D721Med (cell line): Measurements from ENCODE around the gene DHRS4L2.
"Not testable (repeated sequence)": the region's sequence is repeated elsewhere in the genome, so short reads cannot be mapped to it uniquely, and the experiment has no call there.

Experiments used
- DNase-seq: peaks from one replicate; pipeline ENCODE4 v3.0.0; 2011; ENCODE audit warnings: low spot score; ENCODE audit not compliant: insufficient read length
- FAIRE-seq: peaks from 2 replicates; lab custom pipeline; 2011; peaks lifted over from hg19 to GRCh38; lab: Jason Lieb, UNC
- TF ChIP-seq, protein P1 (sequence below): IDR thresholded peaks from 2 replicates; pipeline ENCODE4 v1.5.1; 2012; ENCODE audit warnings: mild to moderate bottlenecking, control low read depth; ENCODE audit not compliant: insufficient read depth; ENCODE audit errors: missing control alignments

The DHRS4L2 gene

DNA sequence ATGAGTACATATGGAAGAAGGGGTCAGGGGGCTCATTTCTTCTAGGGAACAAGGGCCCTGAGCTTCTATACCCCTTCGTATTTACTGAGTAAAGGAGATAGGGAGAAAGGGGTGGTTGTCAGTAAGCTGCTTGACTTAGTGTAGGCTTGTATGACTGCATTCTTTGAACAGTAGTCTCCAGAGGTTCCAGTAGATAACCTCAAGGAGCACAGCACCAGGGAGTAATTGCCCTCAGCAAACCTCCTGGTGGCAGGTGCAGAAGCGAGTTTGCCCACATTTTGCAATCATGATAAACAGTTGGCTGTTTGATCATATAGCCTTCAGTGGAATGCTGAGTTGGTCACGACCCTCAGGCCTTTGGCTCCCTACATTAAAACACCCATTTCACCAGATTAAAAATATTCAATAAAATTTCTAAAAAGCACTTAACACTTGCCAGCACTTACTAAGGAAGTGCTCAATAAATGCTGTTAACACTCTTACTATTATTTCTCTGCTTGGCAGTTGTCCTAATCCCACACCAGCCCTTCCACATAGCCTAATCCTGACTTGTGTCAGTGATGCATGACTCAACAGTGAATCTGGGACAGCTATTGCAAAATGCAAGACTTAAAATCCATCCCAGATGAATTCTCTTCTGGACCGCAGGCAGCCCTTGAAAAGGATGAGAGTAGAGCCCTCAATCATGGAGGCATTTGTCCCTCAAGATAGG, 3.7 kb upstream of the DHRS4L2 start:
- TF ChIP-seq, protein P1, sequence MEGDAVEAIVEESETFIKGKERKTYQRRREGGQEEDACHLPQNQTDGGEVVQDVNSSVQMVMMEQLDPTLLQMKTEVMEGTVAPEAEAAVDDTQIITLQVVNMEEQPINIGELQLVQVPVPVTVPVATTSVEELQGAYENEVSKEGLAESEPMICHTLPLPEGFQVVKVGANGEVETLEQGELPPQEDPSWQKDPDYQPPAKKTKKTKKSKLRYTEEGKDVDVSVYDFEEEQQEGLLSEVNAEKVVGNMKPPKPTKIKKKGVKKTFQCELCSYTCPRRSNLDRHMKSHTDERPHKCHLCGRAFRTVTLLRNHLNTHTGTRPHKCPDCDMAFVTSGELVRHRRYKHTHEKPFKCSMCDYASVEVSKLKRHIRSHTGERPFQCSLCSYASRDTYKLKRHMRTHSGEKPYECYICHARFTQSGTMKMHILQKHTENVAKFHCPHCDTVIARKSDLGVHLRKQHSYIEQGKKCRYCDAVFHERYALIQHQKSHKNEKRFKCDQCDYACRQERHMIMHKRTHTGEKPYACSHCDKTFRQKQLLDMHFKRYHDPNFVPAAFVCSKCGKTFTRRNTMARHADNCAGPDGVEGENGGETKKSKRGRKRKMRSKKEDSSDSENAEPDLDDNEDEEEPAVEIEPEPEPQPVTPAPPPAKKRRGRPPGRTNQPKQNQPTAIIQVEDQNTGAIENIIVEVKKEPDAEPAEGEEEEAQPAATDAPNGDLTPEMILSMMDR: no peak
- DNase-seq: no peak
- FAIRE-seq: no peak

DNA sequence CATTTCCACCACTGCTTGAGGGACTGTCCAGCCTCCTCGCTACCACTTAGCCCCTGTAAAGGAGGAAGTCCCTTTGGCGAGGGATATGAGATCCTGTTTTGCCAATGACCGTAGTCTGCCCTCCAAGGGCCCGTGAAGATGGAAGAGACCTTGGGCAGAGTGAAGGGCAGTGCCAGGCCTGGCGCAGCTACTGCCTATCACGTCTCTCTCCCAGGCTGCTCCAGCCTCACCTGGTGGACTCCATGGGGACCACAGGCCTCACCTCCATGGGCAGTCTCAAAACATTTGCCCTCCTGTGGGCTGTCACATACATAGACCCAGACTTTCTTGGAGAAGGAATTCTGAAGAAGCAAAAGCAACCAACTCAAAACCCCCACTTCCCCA, 514 bp upstream of the DHRS4L2 start:
- DNase-seq, FAIRE-seq: not testable (repeated sequence)

DNA sequence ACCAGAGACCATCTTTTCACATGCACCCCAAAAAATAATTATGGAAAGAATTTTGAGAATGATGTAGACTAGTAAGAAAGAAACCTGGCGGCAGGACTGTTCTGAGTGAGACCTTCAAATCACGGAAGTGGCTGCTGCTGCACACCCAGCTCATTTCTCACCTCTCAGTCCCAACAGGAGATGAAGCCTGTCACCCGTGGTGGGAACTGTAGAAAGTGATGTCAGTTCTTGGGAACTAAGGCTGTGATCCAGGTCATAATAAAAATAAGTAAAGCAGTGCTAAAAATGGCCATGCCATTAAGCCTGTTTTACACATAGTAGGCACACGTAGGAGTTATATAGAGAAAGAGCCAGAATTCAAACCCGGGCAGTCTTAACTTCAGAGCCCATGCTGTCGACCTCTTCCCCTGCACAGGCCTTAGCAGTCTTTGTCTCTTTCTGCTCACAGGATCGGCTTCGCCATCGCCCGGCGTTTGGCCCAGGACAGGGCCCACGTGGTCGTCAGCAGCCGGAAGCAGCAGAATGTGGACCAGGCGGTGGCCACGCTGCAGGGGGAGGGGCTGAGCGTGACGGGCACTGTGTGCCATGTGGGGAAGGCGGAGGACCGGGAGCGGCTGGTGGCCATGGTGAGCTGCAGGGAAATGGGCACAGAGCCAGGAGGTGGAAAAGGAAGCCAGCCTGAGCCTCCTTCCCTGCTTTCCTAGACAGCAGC, 1.2 kb downstream of the DHRS4L2 start:
- not testable (repeated sequence) for DNase-seq, FAIRE-seq

DNA sequence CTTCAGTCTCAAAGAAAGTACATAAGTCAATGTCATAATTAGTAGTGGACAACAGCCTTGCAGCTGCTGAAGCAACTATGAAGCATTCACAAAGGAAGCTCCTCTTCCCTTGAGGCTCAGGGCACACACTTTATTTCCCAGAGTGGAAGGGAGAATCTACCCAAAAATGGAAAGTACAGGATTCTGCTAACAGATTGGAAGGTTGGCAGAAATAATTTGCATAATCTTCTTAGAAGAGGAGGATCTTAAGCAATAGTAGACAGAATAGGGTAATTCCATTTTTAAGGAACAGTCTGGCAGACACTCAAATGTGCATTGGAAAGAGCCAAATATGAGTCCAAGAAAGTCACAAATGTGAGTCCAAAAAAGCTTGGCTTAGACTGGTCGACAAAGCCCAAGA, 2.2 kb downstream of the DHRS4L2 start:
- FAIRE-seq, DNase-seq: not testable (repeated sequence)

DNA sequence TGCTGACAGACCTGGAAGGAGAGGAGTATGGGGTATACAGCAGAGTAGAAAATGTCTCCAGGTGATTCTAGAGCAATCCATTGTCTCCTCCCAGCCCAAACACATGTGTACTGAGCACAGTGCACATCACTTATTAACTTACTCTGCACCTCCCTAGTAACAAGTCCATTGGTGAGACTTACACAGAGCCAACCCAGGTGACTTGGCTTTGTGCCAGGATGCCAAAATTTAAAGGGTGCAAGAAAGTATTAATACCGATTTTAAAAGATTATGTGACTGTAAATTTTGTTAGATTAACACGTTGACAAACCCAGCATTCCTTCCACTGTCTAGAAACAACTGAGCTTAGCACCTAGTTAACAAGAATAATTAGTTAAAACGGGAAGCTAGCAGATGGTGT, 4.3 kb downstream of the DHRS4L2 start:
- not testable (repeated sequence) for DNase-seq, FAIRE-seq

DNA sequence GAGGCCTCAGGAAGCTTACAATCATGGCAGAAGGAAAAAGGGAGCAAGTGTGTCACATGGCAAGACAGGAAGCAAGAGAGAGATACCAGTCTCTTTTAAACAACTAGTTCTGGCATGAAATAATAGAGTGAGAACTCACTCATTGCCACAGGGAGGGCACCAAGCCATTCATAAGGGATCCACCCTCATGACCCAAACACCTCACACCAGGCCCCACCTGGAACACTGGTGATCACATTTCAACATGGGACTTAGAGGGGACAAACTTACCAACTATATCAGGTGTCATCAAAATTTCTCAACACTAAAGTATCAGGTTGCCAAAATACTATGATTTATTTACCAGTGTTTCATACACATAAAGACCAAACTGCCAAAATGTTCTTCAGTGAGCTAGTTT, 7.3 kb downstream of the DHRS4L2 start:
- not testable (repeated sequence) for FAIRE-seq, DNase-seq

DNA sequence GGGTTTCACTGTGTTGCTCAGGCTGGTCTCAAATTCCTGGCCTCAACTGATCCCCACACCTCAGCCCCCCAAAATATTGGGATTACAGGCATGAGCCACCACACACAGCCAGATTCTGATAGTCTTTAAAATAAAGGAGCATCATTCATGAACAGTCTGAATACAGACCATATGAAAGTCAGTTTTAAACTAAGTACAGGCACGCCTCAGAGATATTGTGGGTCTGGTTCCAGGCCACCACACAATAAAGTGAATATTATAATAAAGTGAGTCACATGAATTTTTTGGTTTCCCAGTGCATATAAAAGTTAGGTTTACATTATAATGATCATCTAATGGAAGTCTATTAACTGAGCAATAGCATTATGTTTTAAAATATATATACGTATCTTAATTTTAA, 8.1 kb downstream of the DHRS4L2 start:
- FAIRE-seq, DNase-seq: not testable (repeated sequence)

DNA sequence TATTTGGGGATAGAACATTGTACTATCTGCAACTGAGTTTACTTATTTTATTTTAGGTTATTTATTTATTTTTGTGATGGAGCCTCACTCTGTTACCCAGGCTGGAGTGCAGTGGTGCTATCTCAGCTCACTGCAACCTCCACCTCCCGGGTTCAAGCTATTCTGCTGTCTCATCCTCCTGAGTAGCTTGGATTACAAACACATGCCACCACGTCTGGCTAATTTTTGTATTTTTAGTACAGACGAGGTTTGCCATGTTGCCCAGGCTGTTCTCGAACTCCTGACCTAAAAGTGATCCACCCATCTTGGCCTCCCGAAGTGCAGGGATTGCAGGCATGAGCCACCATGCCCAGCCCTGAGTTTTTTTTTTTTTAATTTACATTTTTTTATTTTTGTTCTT, 10.9 kb downstream of the DHRS4L2 start:
- not testable (repeated sequence) for DNase-seq, FAIRE-seq

DNA sequence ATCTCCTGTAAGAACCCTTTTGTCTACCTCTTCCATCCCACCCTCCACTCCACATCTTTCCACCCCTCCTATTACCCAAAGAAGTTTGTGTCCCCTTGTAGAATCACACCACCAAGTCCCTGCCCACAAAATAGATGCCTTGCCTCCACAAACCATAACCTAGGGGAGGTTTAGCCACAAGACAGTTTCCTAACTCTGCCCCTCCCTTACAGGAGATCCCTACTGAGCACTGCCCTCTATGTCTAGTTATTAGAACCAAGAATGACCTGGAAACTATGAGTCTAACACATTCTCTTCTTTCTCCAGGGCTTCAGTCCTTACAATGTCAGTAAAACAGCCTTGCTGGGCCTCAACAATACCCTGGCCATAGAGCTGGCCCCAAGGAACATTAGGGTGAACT, 12.3 kb downstream of the DHRS4L2 start:
- DNase-seq, FAIRE-seq: not testable (repeated sequence)

DNA sequence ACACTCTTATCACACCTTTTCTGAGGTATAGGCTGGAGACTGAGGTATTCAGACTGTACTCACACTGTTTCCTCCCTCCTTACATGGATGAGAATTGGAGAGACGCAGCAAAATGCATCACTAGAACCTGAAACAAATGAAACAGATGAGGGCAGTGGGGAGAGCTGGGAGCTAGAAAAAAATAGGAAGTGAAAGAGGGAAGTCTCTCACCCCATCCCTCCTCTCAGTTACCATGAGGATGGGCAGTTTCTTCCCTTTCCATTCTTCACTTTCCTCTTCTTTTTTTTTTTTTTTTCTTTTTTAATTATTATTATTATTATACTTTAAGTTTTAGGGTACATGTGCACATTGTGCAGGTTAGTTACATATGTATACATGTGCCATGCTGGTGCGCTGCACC, 12.9 kb downstream of the DHRS4L2 start:
- FAIRE-seq, DNase-seq: not testable (repeated sequence)

DNA sequence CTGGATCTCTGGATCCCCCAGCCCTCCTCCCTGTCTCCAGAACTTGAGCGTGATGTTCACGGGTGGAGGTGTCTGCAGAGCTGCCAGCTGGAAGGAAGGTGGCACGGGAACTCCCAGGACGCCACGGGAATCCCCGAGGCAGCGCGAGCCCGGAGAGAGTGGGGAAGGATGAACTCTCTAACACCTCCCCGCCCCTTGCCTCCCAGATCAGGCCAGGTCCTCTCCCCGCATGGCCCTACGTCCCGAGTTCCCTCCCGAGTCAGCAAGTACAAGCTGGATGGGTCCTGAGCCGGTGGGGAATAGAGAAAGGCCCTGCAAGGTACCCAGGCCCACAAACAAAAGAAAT, 17.7 kb downstream of the DHRS4L2 start:
- DNase-seq, FAIRE-seq: not testable (repeated sequence)

DNA sequence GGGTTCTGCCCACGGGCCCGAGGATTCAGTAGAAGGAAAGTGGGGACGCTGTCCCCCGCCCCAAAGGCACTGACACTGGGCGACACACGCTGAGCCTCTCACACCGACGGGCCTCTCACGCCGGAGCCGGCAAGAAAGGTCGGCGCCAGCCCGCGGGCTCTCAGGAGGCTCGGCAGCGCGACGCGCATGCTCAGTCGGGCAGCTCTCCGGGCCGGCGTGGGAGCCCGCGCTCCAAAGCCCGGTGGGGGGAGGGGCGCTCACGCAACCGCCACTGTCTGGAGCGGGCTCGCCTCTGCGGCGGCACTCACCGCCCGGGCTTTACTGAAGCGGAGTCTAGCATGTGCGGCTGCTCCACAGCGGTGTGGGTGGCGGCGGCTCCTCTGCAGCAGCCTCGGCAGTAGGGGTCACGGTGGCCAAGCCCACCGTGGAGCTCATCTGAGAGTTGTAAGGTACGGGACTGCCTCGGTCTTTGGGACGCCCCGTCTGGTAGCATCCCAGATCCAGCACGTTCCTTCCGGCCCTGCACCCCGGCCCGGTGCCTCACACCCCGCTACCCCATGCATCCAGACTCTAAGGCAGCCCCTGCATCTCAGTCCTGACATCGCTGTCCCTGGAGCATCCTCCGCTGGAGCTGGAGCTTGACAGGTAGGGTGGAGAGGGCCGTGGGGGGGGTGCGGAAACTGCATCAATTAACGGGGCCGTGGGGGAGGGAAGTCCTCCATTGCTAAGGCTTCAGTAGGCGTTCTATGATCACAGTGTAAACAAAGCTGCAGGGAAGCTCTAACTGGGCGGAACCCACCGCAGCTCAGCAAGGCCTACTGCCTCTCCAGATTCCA, 18.3 kb downstream of the DHRS4L2 start:
- DNase-seq, FAIRE-seq: not testable (repeated sequence)

DNA sequence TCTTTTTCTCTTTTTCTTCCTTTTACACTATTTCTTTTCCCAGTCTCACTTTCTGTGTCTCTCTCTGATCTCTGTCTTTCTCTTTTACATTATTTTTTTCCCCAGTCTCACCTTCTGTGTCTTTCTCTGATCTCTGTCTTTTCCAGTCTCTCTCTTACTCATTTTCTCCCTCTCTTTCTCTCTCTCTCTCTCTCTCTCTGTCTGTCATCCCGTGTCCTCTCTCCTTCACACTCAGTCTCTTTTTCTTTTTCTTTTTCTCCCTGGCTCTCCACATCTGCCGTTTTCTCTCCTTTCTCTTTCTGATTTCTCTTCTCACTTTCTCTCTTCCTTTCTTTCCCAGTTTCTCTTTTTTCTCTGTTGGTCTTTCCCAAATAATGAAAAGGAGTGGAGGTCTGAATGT, 22.3 kb downstream of the DHRS4L2 start:
- no peak for FAIRE-seq

DNA sequence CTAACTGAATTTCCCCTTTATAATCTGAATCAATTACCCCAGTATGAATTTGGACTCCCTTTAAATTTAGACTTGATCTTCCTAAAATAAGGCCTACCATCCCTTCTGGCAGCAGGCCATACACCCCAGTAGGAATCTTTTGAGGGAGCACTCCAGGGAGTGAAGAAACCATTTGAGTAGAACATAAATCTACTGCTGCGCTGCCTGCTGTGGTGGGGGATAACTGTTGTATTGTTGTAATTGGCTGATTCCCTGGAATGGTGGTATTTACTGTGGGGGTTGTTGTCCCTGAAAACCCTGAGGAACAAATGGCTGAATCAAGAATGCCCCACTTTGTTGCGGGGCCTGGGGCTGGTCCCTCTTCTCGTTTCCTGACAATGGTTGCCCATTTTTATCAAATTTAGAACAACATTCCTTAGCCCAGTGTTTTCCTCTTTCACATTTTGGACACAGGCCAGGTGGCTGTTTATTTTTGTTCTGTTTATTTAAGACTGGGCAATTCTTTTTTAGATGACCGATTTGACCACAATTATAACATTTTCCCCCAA, 24.1 kb downstream of the DHRS4L2 start:
- FAIRE-seq: not testable (repeated sequence)

More for the DNA sequence above, 22.3 kb downstream of the DHRS4L2 start:
- DNase-seq: no peak
- TF ChIP-seq, protein P1: no peak

More for the DNA sequence above, 24.1 kb downstream of the DHRS4L2 start:
- not testable (repeated sequence) for DNase-seq
